Activated naive CD8-positive, alpha-beta T cell treated with anti-CD3 and anti-CD28 coated beads for 36 hours (primary cell): ENCODE data around the gene ARL6IP5. TPM values are rescaled to one million over a fixed set of nuclear protein-coding genes. Genes with fewer than 3 reads are reported as not detected.

ENCODE experiments used
- DNase-seq: peaks from one replicate; pipeline ENCODE4 v3.0.0; 2021
- H3K27ac Mint-ChIP-seq: one replicate; pipeline ENCODE4 v1.8.0; 2022; ENCODE audit warnings: mild to moderate bottlenecking, moderate library complexity, mixed read lengths
- H3K27me3 Mint-ChIP-seq: one replicate; pipeline ENCODE4 v1.8.0; 2022; ENCODE audit warnings: mild to moderate bottlenecking, mixed read lengths
- H3K36me3 Mint-ChIP-seq: one replicate; pipeline ENCODE4 v1.8.0; 2021; ENCODE audit warnings: mild to moderate bottlenecking, mixed read lengths
- H3K4me1 Mint-ChIP-seq: one replicate; pipeline ENCODE4 v1.8.0; 2021; ENCODE audit warnings: mixed read lengths
- H3K4me3 Mint-ChIP-seq: one replicate; pipeline ENCODE4 v1.8.0; 2022; ENCODE audit warnings: mild to moderate bottlenecking, moderate library complexity, mixed read lengths
- H3K9me3 Mint-ChIP-seq: one replicate; pipeline ENCODE4 v1.8.0; 2022; ENCODE audit warnings: mixed read lengths
- total RNA-seq, 2 experiments: library from RNA; stranded (reverse); gene quantifications; one replicate each; pipeline ENCODE4 v1.2.3, GENCODE V29; 2021

ARL6IP5 gene
- total RNA-seq, 2 experiments from 2014 or later: 67.6 to 69.0 TPM

DNA sequence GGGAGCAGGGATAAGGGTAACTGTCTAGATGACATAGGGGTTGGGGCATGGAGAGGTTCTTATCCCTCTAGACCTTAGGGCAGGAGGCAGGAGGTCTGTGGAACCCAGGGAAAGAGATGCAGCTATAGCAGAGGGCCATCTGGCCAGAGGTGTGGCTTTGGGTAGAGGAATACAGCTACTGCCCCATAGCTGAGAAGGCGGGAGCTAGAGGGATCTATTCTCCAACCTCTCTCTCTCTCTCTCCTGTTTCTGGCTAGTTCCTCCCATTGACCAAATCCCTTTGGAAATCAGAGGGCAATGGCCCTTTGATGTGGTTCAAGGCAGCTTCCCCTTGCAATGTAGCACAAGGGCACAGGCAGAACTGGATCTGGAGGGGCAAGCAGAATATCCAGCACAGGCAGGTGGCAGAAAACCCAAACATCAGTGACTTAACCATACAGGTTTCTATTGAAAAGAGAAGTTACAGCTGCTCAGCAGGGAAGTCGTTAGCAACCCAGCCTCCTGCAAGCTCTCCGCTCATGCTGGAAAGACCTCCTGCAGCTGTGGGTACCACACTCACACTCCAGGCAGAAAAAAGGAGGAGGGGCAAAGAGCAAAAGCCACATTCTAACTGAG, 60.0 kb downstream of the ARL6IP5 start:
- H3K4me1 Mint-ChIP-seq: no peaks in the 10 kb centered on the region
- H3K36me3 Mint-ChIP-seq: no peaks in the 10 kb centered on the region
- no peak overlapping the region for H3K27ac Mint-ChIP-seq
- no peak overlapping the region for H3K4me3 Mint-ChIP-seq
- no peaks in the 10 kb centered on the region for H3K27me3 Mint-ChIP-seq
- no peak for DNase-seq
- no peaks in the 10 kb centered on the region for H3K9me3 Mint-ChIP-seq

DNA sequence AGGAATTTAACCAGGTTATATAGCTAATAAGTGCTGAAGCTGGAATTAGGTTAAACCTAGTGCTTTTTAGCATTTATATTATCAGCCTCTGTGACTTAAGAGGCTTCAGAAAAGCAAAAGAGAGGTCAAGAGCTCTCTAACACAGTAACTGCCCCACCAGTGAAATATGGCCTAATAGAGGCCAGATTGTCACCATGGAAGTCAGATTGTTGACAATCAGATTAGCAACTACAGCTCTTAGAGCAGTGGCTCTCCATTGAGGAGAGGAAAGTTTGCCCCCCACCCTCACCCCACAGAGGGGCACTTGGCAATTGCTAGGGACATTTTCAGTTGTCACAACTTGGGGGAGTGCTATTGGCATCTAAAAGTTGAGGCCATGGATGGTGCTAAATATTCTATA, 61.0 kb downstream of the ARL6IP5 start:
- no peak overlapping the region for H3K27ac Mint-ChIP-seq

DNA sequence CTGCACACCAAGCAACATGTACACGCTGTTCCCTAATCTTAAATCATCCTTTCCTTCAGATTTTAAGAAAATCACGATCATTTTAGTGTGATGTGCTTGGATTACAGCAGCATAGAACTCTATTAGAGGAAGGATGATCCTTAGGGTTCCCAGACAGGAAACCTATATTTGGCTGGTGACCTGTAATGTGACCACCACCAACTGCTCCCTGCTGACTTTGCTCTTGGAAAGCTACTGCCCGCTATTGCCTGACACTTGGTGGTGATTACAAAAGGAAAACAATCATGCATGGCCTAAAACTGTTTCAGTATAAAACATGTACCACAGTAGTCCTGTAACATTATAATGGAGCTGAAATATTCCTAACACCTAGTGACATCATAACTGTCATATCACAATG, 64.8 kb downstream of the ARL6IP5 start:
- no peak overlapping the region for H3K4me3 Mint-ChIP-seq
- H3K4me1 Mint-ChIP-seq: no peaks in the 10 kb centered on the region
- no peaks in the 10 kb centered on the region for H3K9me3 Mint-ChIP-seq
- H3K36me3 Mint-ChIP-seq: no peaks in the 10 kb centered on the region
- H3K27ac Mint-ChIP-seq: no peak overlapping the region
- no peaks in the 10 kb centered on the region for H3K27me3 Mint-ChIP-seq
- DNase-seq: no peak

More for the DNA sequence above, 61.0 kb downstream of the ARL6IP5 start:
- no peak for DNase-seq
- Mint-ChIP-seq H3K27me3 (no peaks in the 10 kb centered on the region), H3K9me3 (no peaks in the 10 kb centered on the region), H3K4me3 (no peak overlapping the region), H3K4me1 (no peaks in the 10 kb centered on the region), H3K36me3 (no peaks in the 10 kb centered on the region)

Other genes starting within 250 kb of the ARL6IP5 start
- not detected for gene TAFA4, start 152.4 kb upstream of the ARL6IP5 start, total RNA-seq
- 10 to 100 TPM; 10.8 to 14.1 TPM for gene EOGT, start 71.3 kb upstream of the ARL6IP5 start, total RNA-seq
- 10 to 100 TPM; 28.8 to 30.5 TPM for gene TMF1, start 32.6 kb upstream of the ARL6IP5 start, total RNA-seq
- gene UBA3, start 4.6 kb upstream of the ARL6IP5 start, total RNA-seq: 10 to 100 TPM; 64.1 to 74.3 TPM
- gene LMOD3, start 37.7 kb downstream of the ARL6IP5 start, total RNA-seq: not detected